DMS153 treated with DMSO at 0.1 percent for 48 hours (cell line): ENCODE measurements around the gene IGIP.
A peak's percentile ranks its signal among the peaks of the same experiment; 100 is the strongest.

Experiments
- DNase-seq: peaks from one replicate; lab custom pipeline; 2025; ENCODE audit not compliant: unreplicated experiment; lab: John Stamatoyannopoulos, UW

IGIP gene

GRCh38 chr5:140111011-140111858, 14.5 kb upstream of the IGIP start:
- DNase-seq = no peak

DNA sequence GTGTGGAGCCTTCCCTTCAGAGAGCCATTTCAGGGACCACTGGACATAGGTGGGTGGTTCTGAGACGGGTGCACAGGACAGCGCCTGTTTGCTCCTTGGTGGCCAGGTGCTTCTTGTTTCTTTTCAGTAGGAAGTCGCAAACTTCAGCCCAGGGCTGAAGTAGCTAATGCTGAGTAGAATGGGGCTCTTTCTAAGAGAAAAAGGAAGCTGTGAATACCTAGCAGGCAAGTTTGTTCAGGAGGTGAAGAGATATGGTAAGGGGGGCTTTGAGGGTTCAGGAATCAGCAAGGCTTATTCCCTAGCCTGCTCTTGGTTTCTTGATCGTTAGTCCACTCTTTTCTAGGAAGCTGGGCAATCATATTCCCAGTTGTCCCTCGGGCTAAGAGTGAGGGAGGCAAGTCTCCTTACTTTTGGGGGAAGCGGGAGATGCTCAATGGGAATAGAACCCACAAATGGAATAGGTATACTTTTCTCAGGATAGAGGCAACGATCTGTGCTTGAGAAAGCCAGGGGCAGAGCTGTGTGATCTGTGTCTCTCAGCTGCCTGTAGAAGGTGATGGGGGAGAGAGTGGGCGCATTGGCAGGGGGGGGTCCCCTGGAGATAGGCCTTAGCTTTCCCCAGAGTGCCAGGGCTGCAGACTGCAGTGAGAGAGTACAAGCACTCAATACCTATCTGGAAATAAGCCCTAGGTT, 13.7 kb upstream of the IGIP start:
- DNase-seq = no peak

DNA sequence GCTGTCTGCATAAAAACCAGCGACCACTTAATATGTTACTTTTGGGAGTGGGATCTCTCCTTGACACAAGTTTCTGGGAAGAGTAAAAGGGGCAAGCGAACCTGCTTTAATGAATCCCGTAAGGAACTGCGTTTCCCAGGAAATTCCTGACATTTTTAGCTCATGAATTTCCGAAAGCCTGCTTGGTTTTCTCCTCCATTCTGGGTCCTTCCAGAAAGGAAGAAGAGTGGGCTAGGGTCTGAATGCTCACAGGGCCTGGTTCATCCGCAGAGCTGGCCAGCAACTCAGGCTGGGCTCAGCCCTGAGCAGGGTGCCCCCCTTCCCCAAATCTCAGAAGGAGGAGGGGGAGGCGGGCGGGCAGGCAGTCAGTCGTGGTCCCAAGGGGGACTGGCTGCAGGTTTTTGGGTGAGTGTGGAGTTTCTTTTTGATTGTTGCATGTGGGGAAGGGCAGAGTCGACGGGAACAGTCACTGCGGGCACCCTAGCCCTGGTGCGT, 13.0 kb upstream of the IGIP start:
- DNase-seq = no peak

- no peak for DNase-seq
Measured at GRCh38 chr5:140113180-140113698, 12.5 kb upstream of the IGIP start.

DNA sequence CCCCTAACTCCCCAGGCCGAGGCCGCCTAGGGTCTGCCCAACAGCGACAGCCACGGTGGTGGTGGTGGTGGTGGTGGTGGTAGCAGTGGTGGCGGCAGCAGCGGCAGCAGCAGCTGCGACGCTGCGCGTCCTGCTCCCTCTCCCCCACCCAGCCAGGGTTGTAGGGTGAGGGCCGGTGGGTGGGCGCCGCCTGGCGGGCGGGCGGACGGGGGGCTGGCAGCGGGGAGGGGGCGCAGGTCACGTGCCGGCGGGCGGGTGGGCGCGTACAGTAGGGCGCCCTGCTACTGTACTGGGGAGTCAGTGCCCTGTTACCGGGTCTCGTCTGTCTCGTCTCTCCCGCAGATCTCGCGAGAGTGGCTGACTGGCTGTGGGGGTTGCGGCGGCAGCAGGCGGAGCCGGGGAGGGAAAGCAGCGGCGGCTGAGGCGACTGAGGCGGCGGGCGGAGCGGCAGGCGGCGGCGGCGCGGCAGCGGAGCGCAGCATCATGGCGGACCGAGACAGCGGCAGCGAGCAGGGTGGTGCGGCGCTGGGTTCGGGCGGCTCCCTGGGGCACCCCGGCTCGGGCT, 12.0 kb upstream of the IGIP start, which contains the start of gene PURA:
TSS of gene PURA (plus strand) at position 411 of the 565 bp plus-strand sequence. CDS start at position 484, 73 bp downstream.
- peak; percentile 40 for DNase-seq

DNA sequence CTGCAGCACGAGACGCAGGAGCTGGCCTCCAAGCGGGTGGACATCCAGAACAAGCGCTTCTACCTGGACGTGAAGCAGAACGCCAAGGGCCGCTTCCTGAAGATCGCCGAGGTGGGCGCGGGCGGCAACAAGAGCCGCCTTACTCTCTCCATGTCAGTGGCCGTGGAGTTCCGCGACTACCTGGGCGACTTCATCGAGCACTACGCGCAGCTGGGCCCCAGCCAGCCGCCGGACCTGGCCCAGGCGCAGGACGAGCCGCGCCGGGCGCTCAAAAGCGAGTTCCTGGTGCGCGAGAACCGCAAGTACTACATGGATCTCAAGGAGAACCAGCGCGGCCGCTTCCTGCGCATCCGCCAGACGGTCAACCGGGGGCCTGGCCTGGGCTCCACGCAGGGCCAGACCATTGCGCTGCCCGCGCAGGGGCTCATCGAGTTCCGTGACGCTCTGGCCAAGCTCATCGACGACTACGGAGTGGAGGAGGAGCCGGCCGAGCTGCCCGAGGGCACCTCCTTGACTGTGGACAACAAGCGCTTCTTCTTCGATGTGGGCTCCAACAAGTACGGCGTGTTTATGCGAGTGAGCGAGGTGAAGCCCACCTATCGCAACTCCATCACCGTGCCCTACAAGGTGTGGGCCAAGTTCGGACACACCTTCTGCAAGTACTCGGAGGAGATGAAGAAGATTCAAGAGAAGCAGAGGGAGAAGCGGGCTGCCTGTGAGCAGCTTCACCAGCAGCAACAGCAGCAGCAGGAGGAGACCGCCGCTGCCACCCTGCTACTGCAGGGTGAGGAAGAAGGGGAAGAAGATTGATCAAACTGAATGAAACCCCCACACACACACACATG, 11.2 kb upstream of the IGIP start:
- DNase-seq = no peak

DNA sequence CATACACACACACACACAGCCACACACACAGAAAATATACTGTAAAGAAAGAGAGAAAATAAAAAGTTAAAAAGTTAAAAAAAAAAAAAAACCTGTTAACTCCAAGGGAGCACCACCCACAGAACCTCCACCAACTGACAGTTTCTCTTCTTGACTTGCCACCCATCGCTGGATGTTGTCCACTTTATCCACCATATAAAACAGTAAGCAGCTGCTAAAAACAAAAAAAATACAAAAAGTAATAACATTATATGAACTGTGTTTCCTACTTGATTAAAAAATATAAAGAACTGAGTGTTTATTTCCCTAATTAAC, 10.6 kb upstream of the IGIP start:
- DNase-seq = no peak

DNA sequence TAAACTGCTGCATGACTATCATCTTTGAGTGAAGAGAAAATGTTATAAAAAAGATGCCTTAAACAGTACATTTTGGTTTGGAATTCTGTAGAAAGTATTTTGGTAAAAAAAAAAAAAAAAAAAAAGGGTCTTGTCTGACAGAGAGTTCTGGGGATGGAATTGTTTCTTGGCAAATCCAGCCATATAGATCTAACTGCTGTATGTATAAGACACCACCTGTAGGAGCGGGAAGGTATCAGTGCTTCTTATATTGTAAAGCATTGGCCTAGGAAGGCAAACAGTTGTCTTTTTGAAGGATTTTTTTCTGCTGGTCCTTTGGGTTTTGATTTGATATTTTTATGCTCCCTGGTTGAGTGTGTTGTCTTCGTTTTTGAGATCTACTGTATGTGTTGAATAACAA, 9.0 kb upstream of the IGIP start:
- DNase-seq = no peak

DNA sequence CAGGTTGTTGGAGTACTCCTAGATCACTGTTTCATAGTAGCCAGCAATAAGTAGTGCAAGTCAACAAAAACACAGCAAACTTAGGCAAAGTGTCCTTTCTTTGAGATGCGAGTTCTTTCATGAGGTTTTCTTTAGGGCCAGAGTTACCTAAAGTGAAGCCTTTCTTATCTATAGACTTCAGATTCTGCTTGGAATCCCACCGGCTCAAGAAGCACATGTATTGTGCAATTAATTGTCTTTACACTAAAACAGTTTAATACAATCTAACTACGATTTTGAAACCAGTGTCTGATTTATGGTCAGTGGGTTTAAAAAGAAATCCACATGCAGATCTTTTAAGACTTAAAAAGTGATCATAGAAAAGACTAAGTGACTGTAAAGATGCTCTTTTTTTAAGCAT, 8.2 kb upstream of the IGIP start:
- no peak for DNase-seq

- no peak for DNase-seq
Measured at GRCh38 chr5:140118302-140118936, 7.3 kb upstream of the IGIP start.

DNA sequence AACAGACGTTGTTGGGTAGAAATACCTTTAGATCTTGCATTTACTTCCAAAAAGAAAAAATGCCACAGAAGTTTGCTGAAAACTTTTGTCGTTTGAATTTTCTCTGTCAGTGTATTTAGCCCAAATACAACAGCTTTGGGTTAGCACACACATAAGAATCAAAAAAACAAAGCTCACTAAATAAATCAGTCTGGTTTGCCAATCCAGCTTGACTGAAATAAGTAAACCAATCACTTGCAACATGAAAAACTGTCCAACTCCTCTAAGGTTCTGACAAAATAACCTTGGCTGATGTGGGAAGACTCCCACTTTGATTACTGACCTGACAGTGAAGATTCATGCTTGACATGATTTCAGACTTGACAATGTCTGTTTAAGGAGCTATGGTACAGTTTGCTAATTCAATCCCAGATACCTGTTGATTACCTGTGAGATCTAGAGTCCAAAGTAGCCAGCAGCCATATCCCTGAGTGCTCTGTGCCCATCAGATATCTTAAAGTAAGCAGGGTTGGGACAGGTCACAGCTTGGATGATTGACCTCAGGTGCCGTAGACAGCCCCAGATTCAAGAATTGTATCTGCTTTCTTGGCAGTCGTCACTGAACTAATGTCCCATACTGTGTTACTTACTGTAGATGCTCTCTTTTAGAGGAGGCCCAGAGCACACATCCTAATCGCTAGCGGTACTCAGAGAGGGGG, 727 bp downstream of the IGIP start:
- DNase-seq = no peak

- DNase-seq = no peak
Measured at GRCh38 chr5:140128376-140128775, 2.6 kb downstream of the IGIP start.

DNA sequence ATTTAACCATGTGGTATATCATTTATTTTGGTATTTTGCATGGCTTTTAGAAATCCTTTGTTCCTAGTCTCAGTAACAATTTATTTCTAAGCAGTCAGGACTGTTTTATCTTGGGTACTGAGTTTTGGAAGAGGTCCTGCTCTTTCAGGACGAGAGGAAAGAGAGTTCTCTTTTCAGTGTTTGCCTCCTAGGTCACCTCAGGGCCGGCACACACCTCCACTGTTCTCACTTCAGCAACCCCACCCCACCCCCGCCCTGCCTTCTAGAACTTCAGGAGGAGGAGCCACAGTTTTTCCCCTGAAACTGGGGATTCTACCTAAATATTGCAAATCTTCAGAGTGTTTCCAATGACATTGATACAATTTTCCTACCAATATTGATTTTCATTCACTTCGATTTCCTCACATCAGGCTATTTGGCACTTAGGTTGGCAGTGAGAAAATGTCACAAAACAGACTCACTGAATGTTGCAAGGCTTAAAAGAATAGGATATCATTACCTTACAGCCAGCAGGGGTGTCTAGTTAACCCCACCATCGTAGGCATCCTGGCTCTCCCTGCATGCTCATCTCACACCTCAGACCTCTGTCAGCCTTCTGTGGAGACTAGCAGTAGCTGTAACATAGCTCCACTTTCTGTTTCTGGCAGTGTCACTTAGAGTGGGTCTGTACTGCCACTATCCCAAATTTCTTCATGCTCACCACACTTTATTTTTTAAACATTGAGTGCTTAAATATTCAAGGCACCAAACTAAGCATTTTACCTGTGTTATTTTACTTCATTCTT, 5.4 kb downstream of the IGIP start:
- no peak for DNase-seq

DNA sequence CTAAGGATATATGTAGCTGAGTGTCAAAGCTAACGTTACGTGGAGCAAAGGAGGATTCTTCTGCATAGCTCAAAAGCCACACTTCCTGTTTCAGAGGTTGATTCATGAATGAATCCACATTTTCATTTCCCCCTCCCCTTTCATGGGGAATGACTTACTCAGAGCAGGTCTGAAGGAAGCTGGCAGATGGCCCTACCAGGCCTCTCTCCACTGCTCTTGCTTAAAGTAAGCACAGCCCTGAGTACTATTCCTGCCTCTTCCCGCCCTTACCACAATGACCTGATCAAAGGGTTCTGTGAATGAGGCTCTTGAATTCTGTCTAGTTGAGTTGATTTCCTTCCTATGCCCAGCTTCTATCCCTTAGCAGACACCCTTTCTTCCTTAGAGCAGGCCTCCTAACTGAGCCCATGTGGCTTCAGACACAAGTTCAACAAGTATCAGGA, 6.3 kb downstream of the IGIP start:
- no peak for DNase-seq

GRCh38 chr5:140133514-140134167, 7.9 kb downstream of the IGIP start:
- no peak for DNase-seq

GRCh38 chr5:140134277-140134935, 8.7 kb downstream of the IGIP start:
- DNase-seq = no peak

GRCh38 chr5:140135127-140135526, 9.4 kb downstream of the IGIP start:
- DNase-seq = no peak

GRCh38 chr5:140136624-140137023, 10.9 kb downstream of the IGIP start:
- DNase-seq = no peak
